HG02884 (cell line): Measurements from ENCODE around the gene HM13.
"Not testable (repeated sequence)": the region's sequence is repeated elsewhere in the genome, so short reads cannot be mapped to it uniquely, and the experiment has no call there.

Experiments used
- ATAC-seq: cut with Tn5 transposase; IDR thresholded peaks from one replicate; pipeline ENCODE4 v1.9.1; 2021; ENCODE audit warnings: mild to moderate bottlenecking, moderate library complexity; ENCODE audit not compliant: unreplicated experiment

Gene HM13

DNA sequence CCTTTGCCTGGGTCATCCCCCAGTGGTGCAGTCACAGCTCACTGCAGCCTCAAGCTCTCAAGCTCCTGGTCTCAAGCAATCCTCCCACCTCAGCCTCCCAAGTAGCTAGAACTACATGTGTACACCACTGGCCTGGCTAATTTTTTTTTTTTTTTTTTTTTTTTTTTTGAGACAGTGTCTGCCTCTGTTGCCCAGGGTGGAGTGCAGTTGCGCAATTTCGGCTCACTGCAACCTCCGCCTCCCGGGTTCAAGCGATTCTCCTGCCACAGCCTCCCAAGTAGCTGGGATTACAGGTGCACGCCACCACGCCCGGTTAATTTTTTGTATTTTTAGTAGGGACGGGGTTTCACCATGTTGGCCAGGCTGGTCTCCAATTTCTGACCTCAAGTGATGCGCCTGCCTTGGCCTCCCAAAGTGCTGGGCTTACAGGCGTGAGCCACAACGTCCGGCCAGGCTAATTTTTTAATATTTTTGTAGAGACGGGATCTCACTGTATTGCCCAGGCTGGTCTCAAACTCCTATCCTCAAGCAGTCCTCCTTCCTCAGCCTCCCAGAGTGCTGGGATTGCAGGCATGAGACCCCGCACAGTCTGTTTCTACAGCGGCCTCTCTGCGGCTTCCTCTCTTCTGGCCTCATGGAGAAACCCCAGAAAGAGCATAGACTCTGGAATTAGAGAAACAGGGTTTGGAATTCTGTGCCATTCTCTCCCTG, 65.9 kb downstream of the HM13 start:
- not testable (repeated sequence) for ATAC-seq

DNA sequence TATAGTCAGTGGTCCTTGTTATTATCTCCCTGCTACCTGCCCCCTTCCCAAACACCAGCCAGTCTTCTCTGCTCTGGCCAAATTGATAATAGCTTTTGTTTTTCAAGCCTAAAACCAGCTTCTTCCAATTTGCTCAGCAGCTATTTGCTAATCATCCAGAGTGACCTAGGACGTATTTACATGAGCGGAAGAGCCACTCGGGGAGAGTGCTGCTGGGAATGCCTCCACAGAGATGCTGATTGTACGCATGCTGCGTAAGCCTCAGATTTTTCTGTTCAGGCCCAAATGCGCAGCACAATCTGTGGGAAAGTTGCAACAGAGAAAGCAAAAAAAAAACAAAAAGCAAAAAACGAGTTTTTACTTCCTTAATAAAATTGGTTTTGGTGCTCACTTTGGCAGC, 66.5 kb downstream of the HM13 start:
- no peak for ATAC-seq

DNA sequence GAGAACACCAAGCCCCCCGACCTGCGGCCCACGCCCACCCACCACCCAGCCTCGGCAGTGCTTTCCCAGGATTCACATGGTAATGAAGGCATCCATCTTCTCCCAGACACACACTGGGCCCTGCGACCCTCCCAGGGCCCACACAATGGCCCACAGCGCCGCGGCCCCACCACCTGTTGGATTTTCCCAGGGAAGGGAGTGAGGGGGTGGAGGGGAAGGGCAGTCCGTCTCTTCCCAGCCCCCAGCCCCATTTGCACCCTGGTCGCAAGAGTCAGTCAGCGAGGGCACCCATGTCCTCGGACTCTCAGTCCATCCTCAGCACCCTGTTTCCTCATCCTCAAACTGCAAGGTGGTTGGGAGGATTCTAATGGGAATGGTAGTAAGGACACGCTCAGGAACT, 67.1 kb downstream of the HM13 start:
- no peak for ATAC-seq

GRCh38 chr20:31587545-31588389, 73.5 kb downstream of the HM13 start:
- no peak for ATAC-seq

- no peak for ATAC-seq
Measured at GRCh38 chr20:31590717-31591225, 76.5 kb downstream of the HM13 start.

- ATAC-seq, result no peak
Measured at GRCh38 chr20:31593221-31594001, 79.2 kb downstream of the HM13 start.

DNA sequence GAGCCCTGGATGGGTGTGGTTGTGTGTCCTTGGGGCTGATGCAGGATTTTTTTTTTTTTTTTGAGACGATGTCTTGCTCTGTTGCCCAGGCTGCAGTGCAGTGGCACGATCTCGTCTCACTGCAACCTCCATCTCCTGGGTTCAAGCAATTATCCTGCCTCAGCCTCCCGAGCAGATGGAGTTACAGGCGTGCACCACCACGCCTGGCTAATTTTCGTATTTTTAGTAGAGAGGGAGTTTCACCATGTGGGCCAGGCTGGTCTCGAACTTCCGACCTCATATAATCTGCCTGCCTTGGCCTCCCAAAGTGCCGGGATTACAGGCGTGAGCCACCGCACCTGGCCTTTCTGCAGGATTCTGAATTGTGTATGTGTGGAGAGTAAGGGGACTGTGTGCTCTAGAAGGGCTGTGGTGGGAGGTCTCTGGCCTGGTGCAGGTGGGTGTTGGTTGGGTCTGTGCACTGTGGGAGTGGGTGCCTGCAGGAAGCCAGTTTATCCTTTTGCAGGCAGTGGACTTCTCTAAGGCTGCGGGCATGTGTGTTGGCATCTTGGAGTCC, 79.8 kb downstream of the HM13 start:
- ATAC-seq, result no peak

- no peak for ATAC-seq
Measured at GRCh38 chr20:31594558-31595379, 80.5 kb downstream of the HM13 start.

GRCh38 chr20:31595380-31595653, 81.1 kb downstream of the HM13 start:
- ATAC-seq, result no peak

DNA sequence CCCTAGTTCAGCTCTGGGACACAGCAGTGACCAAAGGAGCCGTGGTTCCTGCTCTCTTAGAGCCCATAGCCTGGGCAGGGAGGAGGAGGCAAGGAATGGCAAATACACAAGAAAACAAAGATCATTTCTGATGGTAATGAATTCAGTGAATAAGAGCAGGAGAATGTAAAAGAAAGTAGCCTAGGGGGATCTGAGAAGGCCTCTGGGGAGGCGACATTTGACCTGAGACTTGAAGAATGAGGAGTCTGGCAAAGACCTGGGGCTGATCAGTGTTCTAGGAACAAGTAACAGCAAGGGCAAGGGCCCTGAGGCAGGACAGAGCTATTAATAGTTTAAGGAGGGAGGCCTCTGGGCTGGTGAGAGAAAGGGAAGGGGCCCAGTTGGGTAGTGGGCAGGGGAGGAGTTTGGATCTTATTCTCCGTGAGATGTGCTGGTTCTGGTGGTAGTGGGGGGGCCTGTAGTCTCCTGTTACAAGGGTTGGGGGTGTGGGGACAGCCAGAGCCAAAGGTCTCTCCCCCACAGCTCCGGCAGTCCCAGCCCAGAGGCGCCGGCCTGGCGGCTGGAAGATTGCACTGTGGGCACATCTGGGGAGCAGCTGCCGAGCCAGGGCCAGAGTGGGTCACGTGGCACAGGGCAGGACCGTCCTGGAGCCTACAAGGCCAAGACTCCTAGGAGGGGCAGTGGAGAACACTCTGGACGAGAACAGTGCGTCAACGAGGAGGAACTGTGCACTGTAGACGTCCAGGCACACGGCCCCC, 81.6 kb downstream of the HM13 start:
- no peak for ATAC-seq

- not testable (repeated sequence) for ATAC-seq
Measured at GRCh38 chr20:31596412-31596715, 82.1 kb downstream of the HM13 start.

DNA sequence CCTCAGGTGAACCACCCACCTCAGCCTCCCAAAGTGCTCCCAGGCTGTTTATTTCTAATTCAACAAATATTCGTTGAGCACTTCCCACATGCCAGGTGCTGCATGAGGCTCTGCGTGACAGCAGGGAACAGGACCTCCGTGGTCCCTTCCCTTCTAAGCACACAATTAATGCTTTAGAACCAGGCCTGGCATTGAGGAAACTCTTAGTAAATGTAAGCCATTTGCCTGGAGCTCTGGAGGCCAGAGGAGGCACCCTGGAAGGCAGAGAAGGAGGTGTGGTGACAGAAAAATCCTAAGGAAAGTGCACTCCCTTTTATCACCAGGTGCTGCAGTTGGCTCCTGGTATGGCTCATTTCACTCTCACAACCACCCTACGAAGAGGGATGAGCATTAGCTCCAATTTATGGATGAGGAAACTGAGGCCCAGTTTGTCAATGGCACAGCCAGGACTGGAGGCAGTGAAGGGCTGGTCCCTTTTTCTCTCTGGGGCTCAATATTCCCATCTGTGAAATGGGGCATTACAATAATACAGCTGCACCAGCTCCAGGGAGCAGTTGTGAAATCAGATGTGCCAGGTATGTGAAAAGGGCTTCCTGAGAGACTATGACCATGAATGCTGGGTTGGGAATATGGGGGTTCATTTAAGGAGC, 82.7 kb downstream of the HM13 start:
- ATAC-seq, result no peak

- no peak for ATAC-seq
Measured at GRCh38 chr20:31597481-31597855, 83.2 kb downstream of the HM13 start.

GRCh38 chr20:31602431-31602778, 88.2 kb downstream of the HM13 start:
- no peak for ATAC-seq

DNA sequence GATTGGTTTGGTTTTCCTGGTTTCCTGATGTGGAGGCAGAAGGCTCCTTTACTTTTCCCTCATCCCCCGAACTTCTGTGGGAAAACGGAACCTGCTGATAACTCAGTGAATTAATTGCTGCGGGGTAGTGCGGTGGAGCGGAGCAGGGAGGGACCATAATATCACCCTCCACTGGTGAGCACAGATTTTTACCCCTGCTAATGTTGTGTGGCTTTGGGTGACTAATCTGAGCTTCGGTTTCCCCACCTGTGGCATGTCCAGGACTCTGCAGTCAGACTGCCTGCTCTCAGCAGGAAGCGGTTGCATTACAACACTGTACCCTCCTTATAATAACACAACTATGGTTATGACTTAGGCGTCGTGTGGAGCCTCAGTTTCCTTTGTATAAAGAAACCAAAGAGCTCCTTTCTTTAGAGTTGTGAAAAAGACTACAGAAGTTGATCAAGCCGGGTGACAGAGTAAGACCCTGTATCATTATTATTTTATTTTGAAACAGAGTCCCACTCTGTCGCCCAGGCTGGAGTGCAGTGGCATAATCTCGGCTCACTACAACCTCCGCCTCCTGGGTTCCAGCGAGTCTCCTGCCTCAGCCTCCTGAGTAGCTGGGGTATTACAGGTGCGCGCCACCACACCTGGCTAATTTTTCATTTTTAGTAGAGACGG, 88.7 kb downstream of the HM13 start:
- ATAC-seq, result peak; percentile 69

GRCh38 chr20:31603822-31604566, 89.8 kb downstream of the HM13 start:
- ATAC-seq, result peak; percentile 34

DNA sequence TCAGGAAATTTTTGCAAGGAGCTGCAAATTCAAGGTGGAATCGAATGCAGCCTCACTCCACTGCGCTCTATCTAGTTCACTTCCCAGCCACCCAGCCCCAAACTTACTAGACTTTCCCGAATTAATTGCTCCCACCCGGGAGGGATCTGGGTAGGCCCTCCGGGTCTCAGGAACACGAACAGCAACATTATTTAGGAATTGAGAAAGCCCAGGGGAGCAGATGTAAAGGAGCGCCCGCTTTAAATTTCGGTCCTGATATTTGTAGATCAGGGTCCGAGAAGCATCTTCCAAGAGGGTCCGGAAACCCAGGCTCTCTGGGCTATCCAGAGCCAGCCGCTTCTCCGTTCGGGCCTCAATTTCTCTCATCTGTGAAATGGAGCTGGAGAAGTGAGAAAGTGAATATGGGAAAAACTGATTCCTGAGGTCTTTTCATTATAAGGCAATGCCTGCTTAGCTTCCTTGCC, 90.4 kb downstream of the HM13 start:
- no peak for ATAC-seq
